ENCODE results near the gene C6. TPM values are rescaled to one million over a fixed set of nuclear protein-coding genes. Genes with fewer than 3 reads are reported as not detected.

C6 gene
- polyA plus RNA-seq, 3 donors: not detected

DNA sequence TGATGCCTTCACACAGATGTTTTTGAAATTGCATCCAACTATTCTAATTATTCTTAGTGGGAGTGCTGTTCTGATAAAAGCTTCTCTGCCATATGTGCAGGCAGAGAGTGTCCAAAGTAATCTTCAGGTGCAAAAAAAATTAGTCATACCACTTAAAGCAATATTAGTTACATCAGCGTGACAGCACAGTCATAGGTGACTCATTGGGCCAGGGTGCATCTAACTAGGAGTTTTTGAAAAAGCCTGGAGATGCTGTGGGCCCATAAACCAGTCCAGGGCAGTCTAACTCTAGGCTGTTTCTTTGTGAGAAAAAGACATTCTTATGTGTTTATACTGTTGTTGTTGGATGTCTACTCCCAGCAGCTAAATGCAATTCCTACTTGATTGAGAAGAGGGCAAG is 33.0 kb upstream of the C6 start:
- H3K4me3 Mint-ChIP-seq: no peak overlapping the region
- Histone ChIP-seq H3K9ac (ENCODE audit: insufficient read depth, low read length, poor library complexity, severe bottlenecking) (no peak overlapping the region), H3K9me3 (replicated peaks in 1 of 2; ENCODE audit: control insufficient read depth in 1 of 2, insufficient read depth in 1 of 2, low read length in 2 of 2) (no peaks in the 10 kb centered on the region), H3K4me2 (replicated peaks; ENCODE audit: extremely low read depth, low read length, poor library complexity, severe bottlenecking) (no peak overlapping the region), H4K20me1 (ENCODE audit: insufficient read depth, low read length) (no peaks in the 10 kb centered on the region), H2AFZ (ENCODE audit: insufficient read depth, low read depth, low read length, poor library complexity, severe bottlenecking) (no peak overlapping the region), H3K27ac (ENCODE audit: low read depth in 1 of 2, low read length in 2 of 2) (no peak overlapping the region), H3K27me3 (ENCODE audit: control insufficient read depth in 2 of 2, insufficient read depth in 2 of 2, low read length in 2 of 2) (no peaks in the 10 kb centered on the region), H3K4me3 (replicated peaks in 1 of 3; ENCODE audit: low read depth in 2 of 3, low read length in 3 of 3) (no peak overlapping the region), H3K36me3 (replicated peaks in 1 of 2; ENCODE audit: control insufficient read depth in 1 of 2, insufficient read depth in 2 of 2, low read length in 2 of 2) (no peaks in the 10 kb centered on the region), H3K79me2 (ENCODE audit: insufficient read depth, low read length) (no peaks in the 10 kb centered on the region), H3K4me1 (ENCODE audit: control insufficient read depth in 1 of 2, insufficient read depth in 2 of 2, low read length in 2 of 2) (no peaks in the 10 kb centered on the region)
- H3K4me1 Mint-ChIP-seq: no peaks in the 10 kb centered on the region
- TF ChIP-seq, protein P1, sequence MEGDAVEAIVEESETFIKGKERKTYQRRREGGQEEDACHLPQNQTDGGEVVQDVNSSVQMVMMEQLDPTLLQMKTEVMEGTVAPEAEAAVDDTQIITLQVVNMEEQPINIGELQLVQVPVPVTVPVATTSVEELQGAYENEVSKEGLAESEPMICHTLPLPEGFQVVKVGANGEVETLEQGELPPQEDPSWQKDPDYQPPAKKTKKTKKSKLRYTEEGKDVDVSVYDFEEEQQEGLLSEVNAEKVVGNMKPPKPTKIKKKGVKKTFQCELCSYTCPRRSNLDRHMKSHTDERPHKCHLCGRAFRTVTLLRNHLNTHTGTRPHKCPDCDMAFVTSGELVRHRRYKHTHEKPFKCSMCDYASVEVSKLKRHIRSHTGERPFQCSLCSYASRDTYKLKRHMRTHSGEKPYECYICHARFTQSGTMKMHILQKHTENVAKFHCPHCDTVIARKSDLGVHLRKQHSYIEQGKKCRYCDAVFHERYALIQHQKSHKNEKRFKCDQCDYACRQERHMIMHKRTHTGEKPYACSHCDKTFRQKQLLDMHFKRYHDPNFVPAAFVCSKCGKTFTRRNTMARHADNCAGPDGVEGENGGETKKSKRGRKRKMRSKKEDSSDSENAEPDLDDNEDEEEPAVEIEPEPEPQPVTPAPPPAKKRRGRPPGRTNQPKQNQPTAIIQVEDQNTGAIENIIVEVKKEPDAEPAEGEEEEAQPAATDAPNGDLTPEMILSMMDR (IDR thresholded peaks at IDR 0.05): no peak
- WGBS (ENCODE audit: insufficient coverage): no CpG with 5 or more reads among the region's 1 CpG
- H3K27me3 Mint-ChIP-seq (ENCODE audit: low read depth in 3 of 3): no peaks in the 10 kb centered on the region
- intact Hi-C loops (cut with micrococcal nuclease): no loop called here
- no peak overlapping the region for H3K27ac Mint-ChIP-seq
- H3K9me3 Mint-ChIP-seq: peaks cover 0 to 4% (median 0%) of the 10 kb centered on the region in 7 donors
- H3K36me3 Mint-ChIP-seq: no peaks in the 10 kb centered on the region
- no peak for DNase-seq

DNA sequence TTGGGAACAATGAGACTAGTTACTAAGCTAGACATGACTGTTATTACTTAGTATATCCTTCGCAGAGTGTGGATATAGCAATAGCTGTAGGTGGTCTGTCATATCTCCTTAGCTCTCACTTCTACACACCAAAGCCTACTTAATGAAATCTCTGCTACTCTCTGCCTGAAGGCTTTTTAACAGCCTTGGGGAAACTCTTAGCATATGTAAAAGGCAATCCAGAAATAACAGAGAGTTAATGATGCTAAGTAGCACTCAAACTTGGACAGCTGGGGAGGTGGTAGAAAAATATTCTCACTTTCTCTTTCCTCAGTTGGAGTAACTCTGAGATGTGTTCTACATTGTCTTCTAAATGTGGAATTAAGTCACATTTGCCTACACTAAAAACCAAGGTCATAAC is 30.2 kb upstream of the C6 start:
- Mint-ChIP-seq H3K36me3 (no peaks in the 10 kb centered on the region), H3K4me3 (no peak overlapping the region), H3K9me3 (peaks cover 0 to 14% (median 5%) of the 10 kb centered on the region in 7 donors), H3K4me1 (no peaks in the 10 kb centered on the region), H3K27me3 (ENCODE audit: low read depth in 3 of 3) (no peaks in the 10 kb centered on the region), H3K27ac (no peak overlapping the region)
- Histone ChIP-seq H3K9me3 (replicated peaks in 1 of 2; ENCODE audit: control insufficient read depth in 1 of 2, insufficient read depth in 1 of 2, low read length in 2 of 2) (peaks cover 6 to 15% of the 10 kb centered on the region in 2 donors), H3K4me3 (replicated peaks in 1 of 3; ENCODE audit: low read depth in 2 of 3, low read length in 3 of 3) (no peak overlapping the region), H3K36me3 (replicated peaks in 1 of 2; ENCODE audit: control insufficient read depth in 1 of 2, insufficient read depth in 2 of 2, low read length in 2 of 2) (no peaks in the 10 kb centered on the region), H3K79me2 (ENCODE audit: insufficient read depth, low read length) (no peaks in the 10 kb centered on the region), H4K20me1 (ENCODE audit: insufficient read depth, low read length) (no peaks in the 10 kb centered on the region), H2AFZ (ENCODE audit: insufficient read depth, low read depth, low read length, poor library complexity, severe bottlenecking) (no peak overlapping the region), H3K4me1 (ENCODE audit: control insufficient read depth in 1 of 2, insufficient read depth in 2 of 2, low read length in 2 of 2) (no peaks in the 10 kb centered on the region), H3K4me2 (replicated peaks; ENCODE audit: extremely low read depth, low read length, poor library complexity, severe bottlenecking) (no peak overlapping the region), H3K9ac (ENCODE audit: insufficient read depth, low read length, poor library complexity, severe bottlenecking) (no peak overlapping the region), H3K27me3 (ENCODE audit: control insufficient read depth in 2 of 2, insufficient read depth in 2 of 2, low read length in 2 of 2) (no peaks in the 10 kb centered on the region), H3K27ac (ENCODE audit: low read depth in 1 of 2, low read length in 2 of 2) (no peak overlapping the region)
- WGBS (ENCODE audit: insufficient coverage): no CpG with 5 or more reads among the region's 1 CpG
- TF ChIP-seq, protein P1 (IDR thresholded peaks at IDR 0.05): no peak
- no peak for DNase-seq
- intact Hi-C loops (cut with micrococcal nuclease): no loop called here
